Astrocyte of the cerebellum (primary cell): ENCODE measurements around the gene AFTPH.
A peak's percentile ranks its signal among the peaks of the same experiment; 100 is the strongest.

Source experiments
- DNase-seq: peaks from one replicate; pipeline ENCODE4 v3.0.0-alpha.2; 2011; ENCODE audit warnings: low read depth
- H3K4me3 ChIP-seq: 2 replicates; pipeline ENCODE4 v1.5.1; 2011; ENCODE audit warnings: mild to moderate bottlenecking, low read depth, low read length, moderate library complexity
- CTCF ChIP-seq: IDR thresholded peaks from 2 replicates; pipeline ENCODE4 v1.5.1; 2012; ENCODE audit warnings: low read length, low read depth, moderate library complexity, mild to moderate bottlenecking; ENCODE audit errors: missing control alignments
- in situ Hi-C: cut with HindIII; loops from 2 replicates; pipeline ENCODE4 v1.10.0; 2017; ENCODE audit warnings: low sequenced_read_pairs

AFTPH gene

GRCh38 chr2:64506686-64507085, 17.4 kb upstream of the AFTPH start:
- no peak for TF ChIP-seq CTCF
- H3K4me3 ChIP-seq, result no peak overlapping the region
- in situ Hi-C loops, result no loop called here
- no peak for DNase-seq

- DNase-seq, result no peak
- no peak overlapping the region for H3K4me3 ChIP-seq
- in situ Hi-C loops, result no loop called here
- TF ChIP-seq CTCF, result no peak
These were observed 10.1 kb upstream of the AFTPH start for GRCh38 chr2:64514008-64514407.

- no peak for DNase-seq
- in situ Hi-C loops, result no loop called here
- H3K4me3 ChIP-seq, result no peak overlapping the region
- TF ChIP-seq CTCF, result no peak
These were observed 9.0 kb upstream of the AFTPH start for GRCh38 chr2:64515086-64515485.

- no peak for TF ChIP-seq CTCF
- no peak overlapping the region for H3K4me3 ChIP-seq
- no peak for DNase-seq
- in situ Hi-C loops, result no loop called here
These were observed 7.2 kb upstream of the AFTPH start for GRCh38 chr2:64516651-64517510.

GRCh38 chr2:64517511-64517884, 6.6 kb upstream of the AFTPH start:
- in situ Hi-C loops, result no loop called here
- TF ChIP-seq CTCF, result no peak
- no peak overlapping the region for H3K4me3 ChIP-seq
- no peak for DNase-seq

- TF ChIP-seq CTCF, result peak; percentile 65
- in situ Hi-C loops, result no loop called here
- peak overlapping the region; percentile 96 for H3K4me3 ChIP-seq
- peak; percentile 73 for DNase-seq
These were observed 1.2 kb upstream of the AFTPH start for GRCh38 chr2:64522843-64523428.
